ENCODE data around the gene ADCY5.

ADCY5 gene

DNA sequence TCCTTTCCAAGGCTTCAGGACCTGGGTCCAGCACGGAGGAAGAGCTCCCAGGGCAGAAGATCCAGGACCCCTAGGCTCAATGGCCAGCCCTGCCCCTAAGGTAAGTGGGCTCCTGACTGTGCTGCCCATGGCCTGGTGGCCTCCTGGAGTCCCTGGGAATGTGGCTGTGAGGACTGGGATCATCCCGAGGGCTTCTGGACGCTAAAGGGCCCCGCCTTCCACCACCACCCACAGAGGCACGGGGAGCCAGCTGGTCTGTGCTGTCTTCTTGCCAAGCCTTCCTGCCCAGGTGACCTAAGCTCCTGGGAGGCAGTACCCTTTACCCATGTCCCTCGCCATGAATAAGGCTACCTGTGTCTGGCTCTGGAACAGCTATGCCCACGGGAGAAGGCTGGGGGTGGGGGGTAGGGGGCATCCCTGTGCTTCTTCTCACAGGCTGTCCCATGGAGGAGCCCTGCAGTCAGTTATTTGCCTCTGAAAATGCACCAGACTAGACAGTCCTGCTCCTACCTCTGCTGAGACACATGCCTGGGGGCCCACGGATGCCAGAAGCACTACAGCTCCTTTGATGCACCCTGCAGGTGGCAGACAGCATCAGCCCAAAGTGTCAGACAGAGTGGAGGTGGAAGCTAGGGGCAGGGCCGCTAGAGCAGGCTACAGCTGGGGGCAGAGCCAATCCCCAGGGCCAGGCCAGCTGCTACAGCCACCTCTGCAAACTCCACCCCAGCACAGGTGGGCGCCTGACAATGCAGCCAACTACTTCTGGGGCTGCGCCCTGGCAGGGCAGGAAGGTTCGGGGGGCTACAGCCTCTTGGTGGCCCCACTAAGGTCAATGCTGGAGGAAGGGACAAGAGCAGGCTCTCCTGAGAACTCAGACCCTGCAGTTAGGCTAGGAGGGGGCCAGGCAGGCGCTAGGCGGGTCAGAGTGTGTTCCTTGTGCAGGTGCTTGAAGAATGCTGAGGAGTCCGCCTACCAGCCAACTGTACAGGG is 156.3 kb downstream of the ADCY5 start:
- DNase-seq (ENCODE audit: low read depth in 4 of 4, low spot score in 1 of 4), result no peak

GRCh38 chr3:123291404-123291803 is 157.5 kb downstream of the ADCY5 start:
- DNase-seq (ENCODE audit: low read depth in 4 of 4, low spot score in 1 of 4), result no peak

DNA sequence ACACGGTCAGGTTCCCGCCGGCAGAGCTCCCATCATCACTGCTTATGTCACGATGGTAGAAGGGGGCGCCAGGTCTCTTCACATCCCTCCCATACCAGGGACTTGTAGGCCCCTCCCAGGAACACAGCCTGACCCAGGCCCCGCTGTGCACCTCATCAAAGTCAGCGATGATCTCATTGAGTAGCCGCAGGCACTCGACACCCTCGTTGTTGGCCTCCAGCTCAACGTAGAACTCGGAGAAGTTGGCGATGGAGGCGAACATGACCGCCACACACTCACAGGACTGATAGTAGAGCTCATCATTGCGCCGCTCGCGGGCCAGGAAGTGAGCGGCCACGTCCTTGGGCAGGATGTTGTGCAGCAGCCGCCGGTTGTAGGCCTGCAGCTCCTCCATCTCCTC is 157.9 kb downstream of the ADCY5 start:
- no peak for DNase-seq (ENCODE audit: low read depth in 4 of 4, low spot score in 1 of 4)

DNA sequence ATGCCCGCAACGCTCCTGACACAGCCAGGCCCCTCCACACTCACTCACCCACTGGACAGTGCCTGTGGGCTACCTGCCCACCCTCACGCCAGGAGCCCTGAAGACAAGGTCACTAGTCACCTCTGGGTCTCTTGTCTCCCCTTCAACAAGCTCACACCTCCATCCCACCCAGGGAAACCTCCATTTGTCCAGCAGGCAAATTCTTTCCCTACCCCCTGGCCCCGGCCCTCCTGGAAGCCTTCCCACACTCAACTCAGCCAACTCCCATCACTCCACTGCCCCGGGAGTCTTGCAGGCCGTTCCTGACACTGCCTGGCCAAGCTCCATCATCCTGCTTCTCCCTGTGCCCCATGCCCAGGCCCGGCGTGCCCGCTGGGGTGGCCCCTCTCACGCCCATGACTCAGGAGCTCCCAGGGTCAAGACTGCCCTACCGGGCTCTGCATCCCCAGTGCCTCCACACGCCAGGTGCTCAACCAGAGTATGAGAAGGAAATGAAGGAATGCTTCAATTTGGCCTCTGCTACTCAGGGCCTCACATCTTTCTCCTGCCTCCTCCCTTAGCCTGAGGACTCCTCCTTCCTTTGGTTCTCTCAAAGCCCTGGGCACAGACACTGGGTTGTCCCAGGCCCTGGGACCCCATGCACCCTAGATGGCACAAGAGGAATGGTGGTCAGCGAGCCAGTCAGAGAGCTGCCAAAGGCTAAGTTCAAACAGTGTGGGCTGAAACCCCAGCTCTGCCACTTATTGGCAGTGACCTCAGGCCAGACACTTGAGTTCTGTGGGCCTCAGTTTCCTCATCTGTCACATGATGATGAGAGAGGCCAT is 158.6 kb downstream of the ADCY5 start:
- DNase-seq (ENCODE audit: low read depth in 4 of 4, low spot score in 1 of 4), result no peak

- DNase-seq (ENCODE audit: low read depth in 4 of 4, low spot score in 1 of 4), result no peak
These were observed 159.3 kb downstream of the ADCY5 start for GRCh38 chr3:123289391-123290106.

- no peak for DNase-seq (ENCODE audit: low read depth in 4 of 4, low spot score in 1 of 4)
These were observed 161.0 kb downstream of the ADCY5 start for GRCh38 chr3:123287962-123288302.

- no peak for DNase-seq (ENCODE audit: low read depth in 4 of 4, low spot score in 1 of 4)
These were observed 161.6 kb downstream of the ADCY5 start for GRCh38 chr3:123287051-123287961.

- peak in 2 of 4 experiments; percentile 10 to 21 for DNase-seq (ENCODE audit: low read depth in 4 of 4, low spot score in 1 of 4)
These were observed 162.4 kb downstream of the ADCY5 start for GRCh38 chr3:123286308-123287023.

DNA sequence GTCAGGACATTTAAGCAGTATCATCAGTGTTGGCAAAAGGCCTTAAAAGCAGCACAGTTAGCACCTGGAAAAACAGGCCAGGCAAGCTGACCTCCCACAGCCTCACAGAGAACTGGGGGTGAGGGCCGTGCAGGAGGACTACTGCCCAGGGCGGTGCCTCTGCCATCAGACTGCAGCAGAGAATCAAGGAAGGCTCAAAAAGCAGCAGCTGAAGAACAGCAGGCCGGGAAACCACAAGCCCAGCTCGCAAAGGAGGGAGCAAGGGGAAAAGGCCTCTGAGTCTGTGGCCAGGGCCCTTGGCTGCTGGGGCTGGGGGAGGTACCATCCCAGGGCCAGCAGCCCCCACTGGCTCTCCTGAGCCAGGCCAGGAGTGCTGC is 163.0 kb downstream of the ADCY5 start:
- no peak for DNase-seq (ENCODE audit: low read depth in 4 of 4, low spot score in 1 of 4)

DNA sequence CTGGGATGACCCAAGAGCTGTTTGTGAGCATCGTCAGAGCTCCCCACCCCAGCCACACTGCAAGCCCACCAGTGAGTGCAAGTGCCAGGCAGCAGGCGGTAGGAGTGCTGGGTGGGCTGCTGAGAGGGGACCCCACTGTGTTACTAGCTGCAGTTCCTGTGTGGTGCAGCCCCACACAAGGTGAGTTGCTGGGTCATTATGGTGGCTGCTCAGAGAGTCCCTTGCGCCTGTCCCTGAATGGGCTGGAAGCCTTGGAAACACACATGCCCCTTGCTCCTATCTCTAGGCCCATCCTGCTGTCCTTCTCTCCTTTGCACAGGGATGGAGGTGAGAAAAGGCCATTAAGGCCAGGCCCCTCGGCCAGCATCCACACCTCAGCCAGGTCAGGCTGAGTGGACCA is 163.4 kb downstream of the ADCY5 start:
- DNase-seq (ENCODE audit: low read depth in 4 of 4, low spot score in 1 of 4), result no peak

GRCh38 chr3:123285066-123285465 is 163.8 kb downstream of the ADCY5 start:
- DNase-seq (ENCODE audit: low read depth in 4 of 4, low spot score in 1 of 4), result no peak

GRCh38 chr3:123284399-123285010 is 164.4 kb downstream of the ADCY5 start:
- no peak for DNase-seq (ENCODE audit: low read depth in 4 of 4, low spot score in 1 of 4)

DNA sequence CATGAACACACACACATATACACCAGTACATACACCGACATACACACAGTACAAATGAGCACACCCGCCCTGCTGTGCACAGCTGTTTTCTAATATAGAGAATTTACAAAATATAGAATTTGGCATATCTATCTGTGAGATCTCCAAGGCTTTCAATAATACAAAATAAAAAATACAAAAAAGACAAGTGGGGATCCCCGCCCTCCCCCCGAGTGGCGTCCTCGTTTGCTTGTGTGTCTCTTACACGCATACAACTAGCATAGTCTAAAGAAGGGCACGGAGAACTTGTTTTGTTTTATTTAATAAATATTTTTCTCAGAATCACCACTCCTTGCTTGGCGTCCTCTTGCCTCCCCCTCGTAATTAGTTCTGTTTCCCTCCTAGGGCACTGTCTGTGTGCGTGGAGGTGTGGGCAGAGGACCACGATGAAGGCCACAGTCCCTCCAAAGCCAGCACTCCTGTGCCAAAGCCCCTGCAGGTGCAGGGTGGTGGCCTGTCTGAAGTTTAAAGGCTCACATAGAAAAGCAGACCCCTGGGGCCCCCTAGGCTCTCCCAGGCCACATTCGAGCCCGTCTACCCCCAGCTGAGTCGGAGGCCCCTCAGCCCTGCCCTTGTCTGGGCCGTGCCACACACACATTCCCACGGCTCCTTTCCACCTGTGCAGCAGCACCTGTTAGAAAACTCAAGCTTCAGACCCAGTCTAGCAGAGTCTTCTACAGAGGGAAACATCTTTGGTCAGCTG is 165.1 kb downstream of the ADCY5 start:
- DNase-seq (ENCODE audit: low read depth in 4 of 4, low spot score in 1 of 4), result no peak

DNA sequence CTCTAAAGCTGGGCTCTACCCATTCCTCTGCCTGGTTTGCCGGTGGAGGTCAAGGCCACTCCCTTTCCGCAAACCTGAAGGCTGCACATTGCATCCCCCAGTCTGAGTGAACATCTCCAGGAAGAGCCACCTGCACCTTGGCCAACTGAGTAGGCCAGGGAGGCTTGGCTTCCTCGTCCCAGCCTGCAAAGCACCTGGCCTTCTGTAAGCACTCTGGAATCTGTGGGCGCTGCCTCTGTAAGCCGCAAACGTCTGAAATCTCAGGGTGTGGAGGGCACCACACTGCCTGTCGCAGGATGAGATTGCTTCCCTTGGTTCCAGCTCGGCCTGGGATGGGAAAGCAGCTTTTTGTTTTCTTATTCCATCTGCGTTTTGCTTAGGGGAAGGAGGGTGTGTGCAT is 165.8 kb downstream of the ADCY5 start:
- no peak for DNase-seq (ENCODE audit: low read depth in 4 of 4, low spot score in 1 of 4)

GRCh38 chr3:123282461-123282860 is 166.4 kb downstream of the ADCY5 start:
- DNase-seq (ENCODE audit: low read depth in 4 of 4, low spot score in 1 of 4), result no peak

- no peak for DNase-seq (ENCODE audit: low read depth in 4 of 4, low spot score in 1 of 4)
These were observed 167.0 kb downstream of the ADCY5 start for GRCh38 chr3:123281929-123282328.

GRCh38 chr3:123281406-123281805 is 167.5 kb downstream of the ADCY5 start:
- no peak for DNase-seq (ENCODE audit: low read depth in 4 of 4, low spot score in 1 of 4)

DNA sequence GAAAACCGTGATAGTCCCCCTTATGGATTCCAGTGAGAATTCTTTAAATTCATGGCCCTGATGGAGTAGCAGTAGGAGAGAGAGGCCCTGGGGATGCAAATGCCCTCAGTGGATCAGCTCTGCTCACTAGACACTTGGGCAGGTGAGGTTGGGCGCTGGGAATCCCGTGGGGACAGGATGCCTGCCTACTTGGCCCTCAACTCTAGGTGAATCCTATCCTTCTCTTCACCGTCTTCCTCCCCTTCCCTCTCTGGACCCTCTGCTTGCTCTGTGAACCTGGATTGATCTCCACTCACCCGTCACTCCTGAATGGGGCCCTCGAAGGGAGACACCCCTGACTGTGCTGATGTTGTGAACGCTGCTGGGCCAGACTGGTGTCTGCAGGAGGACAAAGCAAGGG is 169.8 kb downstream of the ADCY5 start:
- no peak for DNase-seq (ENCODE audit: low read depth in 4 of 4, low spot score in 1 of 4)

GRCh38 chr3:123278446-123278845 is 170.4 kb downstream of the ADCY5 start:
- no peak for DNase-seq (ENCODE audit: low read depth in 4 of 4, low spot score in 1 of 4)

All from stimulated activated CD4-positive, alpha-beta T cell treated with anti-CD3 and anti-CD28 coated beads, Interleukin-1b, Interleukin-23, amount 100 ng/mL, for 24 hours (primary cell).